ENCODE measurements around the gene NKAIN2.

- no peak for TF ChIP-seq CTCF (conservative IDR thresholded peaks at IDR 0.05 in 1 of 2, IDR thresholded peaks at IDR 0.05 in 1 of 2; ENCODE audit: extremely low read depth in 1 of 2, insufficient read depth in 1 of 2, low read depth in 1 of 2, low read length in 2 of 2)
- no peak for TF ChIP-seq EZH2 (IDR thresholded peaks at IDR 0.05; ENCODE audit: borderline replicate concordance, low read length)
These were observed 105.1 kb downstream of the NKAIN2 start for GRCh38 chr6:123908797-123909196.

Data from mammary epithelial cell (primary cell).